Keratinocyte (primary cell): ENCODE data around the gene GRK1. TPM values are rescaled to one million over a fixed set of nuclear protein-coding genes. Genes with fewer than 3 reads are reported as not detected.

Experiments
- DNase-seq: peaks from one replicate; pipeline ENCODE4 v3.0.0-alpha.2; 2011; ENCODE audit warnings: low read depth, missing footprints, low spot score
- FAIRE-seq: peaks from 2 replicates; lab custom pipeline; 2011; peaks lifted over from hg19 to GRCh38; lab: Jason Lieb, UNC
- H2AFZ ChIP-seq: 2 replicates; pipeline ENCODE4 v1.6.0; 2012; ENCODE audit warnings: low read length, control low read depth, inconsistent platforms; ENCODE audit not compliant: control insufficient read depth
- H3K27ac ChIP-seq: 2 replicates; pipeline ENCODE4 v1.5.1; 2011; ENCODE audit warnings: low read length; ENCODE audit not compliant: control insufficient read depth, insufficient read depth
- H3K27me3 ChIP-seq: 3 replicates; pipeline ENCODE4 v1.6.0; 2011; ENCODE audit warnings: low read length; ENCODE audit not compliant: control insufficient read depth, insufficient read depth; ENCODE audit errors: extremely low read depth
- H3K36me3 ChIP-seq, 2 experiments: 2 replicates in 1 of 2; 3 replicates in 1 of 2; pipeline ENCODE4 v1.5.1; 2011; ENCODE audit warnings: low read length in 2 of 2, mild to moderate bottlenecking in 1 of 2; ENCODE audit not compliant: control insufficient read depth in 2 of 2, insufficient read depth in 2 of 2; ENCODE audit errors: extremely low read depth in 1 of 2
- H3K4me1 ChIP-seq: 3 replicates; pipeline ENCODE4 v1.5.1; 2011; ENCODE audit warnings: low read length; ENCODE audit not compliant: control insufficient read depth, insufficient read depth; ENCODE audit errors: extremely low read depth
- H3K4me2 ChIP-seq: 3 replicates; pipeline ENCODE4 v1.6.0; 2011; ENCODE audit warnings: low read depth, low read length; ENCODE audit not compliant: control insufficient read depth, insufficient read depth; ENCODE audit errors: extremely low read depth
- H3K4me3 ChIP-seq, 3 experiments: fragments of 200-600 bp in 1 of 3; sonication (generic) in 1 of 3; 2 replicates in 2 of 3; 3 replicates in 1 of 3; pipeline ENCODE4 v1.5.1; 2011 to 2016; ENCODE audit warnings: low read length in 3 of 3, mild to moderate bottlenecking in 3 of 3, control low read depth in 2 of 3, inconsistent platforms in 1 of 3, low read depth in 1 of 3, mixed read lengths in 1 of 3, mixed run types in 1 of 3, moderate library complexity in 1 of 3; ENCODE audit not compliant: control insufficient read depth in 2 of 3, insufficient read depth in 2 of 3; ENCODE audit errors: extremely low read depth in 1 of 3
- H3K79me2 ChIP-seq: 2 replicates; pipeline ENCODE4 v1.6.0; 2012; ENCODE audit warnings: low read length; ENCODE audit not compliant: control insufficient read depth, insufficient read depth
- H3K9ac ChIP-seq: 3 replicates; pipeline ENCODE4 v1.6.0; 2011; ENCODE audit warnings: low read length; ENCODE audit not compliant: control insufficient read depth, insufficient read depth; ENCODE audit errors: extremely low read depth
- H3K9me1 ChIP-seq: 3 replicates; pipeline ENCODE4 v1.6.0; 2011; ENCODE audit warnings: low read length; ENCODE audit not compliant: control insufficient read depth, insufficient read depth; ENCODE audit errors: extremely low read depth
- H3K9me3 ChIP-seq: 2 replicates; pipeline ENCODE4 v1.5.1; 2012; ENCODE audit warnings: low read depth, low read length; ENCODE audit not compliant: control insufficient read depth
- H4K20me1 ChIP-seq: 3 replicates; pipeline ENCODE4 v1.6.0; 2011; ENCODE audit warnings: low read length; ENCODE audit not compliant: control insufficient read depth, insufficient read depth; ENCODE audit errors: extremely low read depth
- CTCF ChIP-seq, 3 experiments: IDR thresholded peaks in 1 of 3; conservative IDR thresholded peaks in 1 of 3; optimal IDR thresholded peaks in 1 of 3; 2 replicates in 2 of 3; 3 replicates in 1 of 3; pipeline versions ENCODE3 to v1.5.1; 2011; ENCODE audit warnings: low read length in 3 of 3, mild to moderate bottlenecking in 3 of 3, moderate library complexity in 2 of 3, control low read depth in 1 of 3, inconsistent platforms in 1 of 3; ENCODE audit not compliant: insufficient read depth in 2 of 3; ENCODE audit errors: extremely low read depth in 1 of 3
- EZH2 ChIP-seq: IDR thresholded peaks from one replicate; pipeline ENCODE4 v1.6.1; 2012; ENCODE audit warnings: inconsistent platforms, mild to moderate bottlenecking, low read length, moderate library complexity
- dilution Hi-C: fragments of 300-500 bp; cut with MboI; formaldehyde crosslinking; loops from one replicate; pipeline ENCODE4 v1.7.0; 2020; ENCODE audit warnings: low sequenced_read_pairs; ENCODE audit not compliant: extremely low pct_ligation_motif_present
- polyA plus RNA-seq, 5 experiments: library from polyadenylated mRNA; depleted of rRNA in 3 of 5; stranded (reverse) in 3 of 5; stranded (forward) in 1 of 5; unstranded in 1 of 5; fragments of >200 nt; gene quantifications; 1 replicate in 1 of 5; 2 replicates in 3 of 5; 3 replicates in 1 of 5; pipeline versions ENCODE4 v1.2.1 to v1.2.3, GENCODE V29; 2011 to 2012; ENCODE audit warnings: missing spikeins in 2 of 5, low read depth in 1 of 5, low replicate concordance in 1 of 5

GRK1 gene
- polyA plus RNA-seq, 1 donor (not counting 4 experiments of a cell fraction or from before 2014, with no cell fraction given), result not detected

GRCh38 chr13:113735194-113735593 lies 68.2 kb downstream of the GRK1 start:
- Histone ChIP-seq H3K9me3 (peaks cover 8% of the 10 kb centered on the region), H2AFZ (no peak overlapping the region), H4K20me1 (no peaks in the 10 kb centered on the region), H3K9ac (no peak overlapping the region), H3K4me2 (no peak overlapping the region), H3K4me1 (no peaks in the 10 kb centered on the region), H3K9me1 (no peaks in the 10 kb centered on the region), H3K27ac (no peak overlapping the region), H3K79me2 (no peaks in the 10 kb centered on the region), H3K4me3 (no peak overlapping the region), H3K36me3 (no peaks in the 10 kb centered on the region), H3K27me3 (peaks cover 14% of the 10 kb centered on the region)
- FAIRE-seq, result no peak
- DNase-seq, result no peak
- dilution Hi-C loops, result no loop called here
- TF ChIP-seq EZH2, result no peak
- TF ChIP-seq CTCF (optimal IDR thresholded peaks at IDR 0.05 in 1 of 3, IDR thresholded peaks at IDR 0.05 in 1 of 3, conservative IDR thresholded peaks at IDR 0.05 in 1 of 3; ENCODE audit: extremely low read depth in 1 of 3, insufficient read depth in 2 of 3, low read length in 3 of 3), result no peak

GRCh38 chr13:113735750-113736149 lies 68.7 kb downstream of the GRK1 start:
- H2AFZ ChIP-seq, result no peak overlapping the region
- no peaks in the 10 kb centered on the region for H4K20me1 ChIP-seq
- no peak overlapping the region for H3K4me3 ChIP-seq
- peaks cover 9% of the 10 kb centered on the region for H3K27me3 ChIP-seq
- H3K27ac ChIP-seq, result no peak overlapping the region
- dilution Hi-C loops, result no loop called here
- H3K4me1 ChIP-seq, result no peaks in the 10 kb centered on the region
- DNase-seq (no peak), FAIRE-seq (no peak)
- no peaks in the 10 kb centered on the region for H3K79me2 ChIP-seq
- no peak overlapping the region for H3K9ac ChIP-seq
- H3K36me3 ChIP-seq, result no peaks in the 10 kb centered on the region
- no peak for TF ChIP-seq EZH2
- TF ChIP-seq CTCF (optimal IDR thresholded peaks at IDR 0.05 in 1 of 3, IDR thresholded peaks at IDR 0.05 in 1 of 3, conservative IDR thresholded peaks at IDR 0.05 in 1 of 3; ENCODE audit: extremely low read depth in 1 of 3, insufficient read depth in 2 of 3, low read length in 3 of 3), result no peak
- peaks cover 8% of the 10 kb centered on the region for H3K9me3 ChIP-seq
- H3K9me1 ChIP-seq, result no peaks in the 10 kb centered on the region
- no peak overlapping the region for H3K4me2 ChIP-seq
